H1 (cell line): Measurements from ENCODE around the gene HOATZ. TPM values are rescaled to one million over a fixed set of nuclear protein-coding genes. Genes with fewer than 3 reads are reported as not detected.

Experiments
- ATF3 ChIP-seq: IDR thresholded peaks from 2 replicates; pipeline ENCODE4 v1.6.1; 2011; ENCODE audit warnings: low read depth, mild to moderate bottlenecking, low read length; ENCODE audit not compliant: insufficient read depth
- BRCA1 ChIP-seq: IDR thresholded peaks from 2 replicates; pipeline ENCODE4 v1.6.1; 2012; ENCODE audit warnings: low read depth, low read length, improper control_type of control experiment
- CBX8 ChIP-seq: fragments of 300-800, 300-1000 bp; sonication (generic); IDR thresholded peaks from 2 replicates; pipeline ENCODE4 v1.7.1; 2016; ENCODE audit warnings: low read depth, low read length, borderline replicate concordance
- CREB1 ChIP-seq: IDR thresholded peaks from 2 replicates; pipeline ENCODE4 v1.6.1; 2012; ENCODE audit warnings: inconsistent platforms
- CTBP2 ChIP-seq: IDR thresholded peaks from 2 replicates; pipeline ENCODE4 v1.7.0; 2011; ENCODE audit warnings: borderline replicate concordance, mild to moderate bottlenecking, moderate library complexity, mixed read lengths, low read length; ENCODE audit not compliant: insufficient read depth, insufficient read length
- EZH2 ChIP-seq: fragments of 200-600 bp; sonication (generic); IDR thresholded peaks from 2 replicates; pipeline ENCODE4 v1.7.1; 2012; ENCODE audit warnings: low read depth, mild to moderate bottlenecking, moderate library complexity, low read length, inconsistent platforms; ENCODE audit not compliant: severe bottlenecking
- FOSL1 ChIP-seq: IDR thresholded peaks from 2 replicates; pipeline ENCODE4 v1.6.1; 2011; ENCODE audit warnings: mild to moderate bottlenecking, low read depth, low read length, moderate library complexity; ENCODE audit not compliant: insufficient read depth
- JUN ChIP-seq: IDR thresholded peaks from 2 replicates; pipeline ENCODE4 v1.6.1; 2011; ENCODE audit warnings: low read depth, mild to moderate bottlenecking, improper control_type of control experiment, low read length
- KDM1A ChIP-seq: fragments of 200-600, 300-600 bp; sonication (generic); IDR thresholded peaks from 2 replicates; pipeline ENCODE4 v1.7.1; 2016; ENCODE audit warnings: mild to moderate bottlenecking, low read length, borderline replicate concordance
- KDM5A ChIP-seq: fragments of 200-600 bp; IDR thresholded peaks from 2 replicates; pipeline ENCODE4 v1.7.1; 2012; ENCODE audit warnings: mild to moderate bottlenecking, low read length, inconsistent platforms, mixed read lengths
- NANOG ChIP-seq: IDR thresholded peaks from 2 replicates; pipeline ENCODE4 v1.6.1; 2011; ENCODE audit warnings: low read length, low read depth, mild to moderate bottlenecking, inconsistent platforms; ENCODE audit not compliant: insufficient read depth, poor library complexity, severe bottlenecking
- NRF1 ChIP-seq: IDR thresholded peaks from 2 replicates; pipeline ENCODE4 v1.6.1; 2011; ENCODE audit warnings: mild to moderate bottlenecking, low read depth, low read length, improper control_type of control experiment
- POLR2AphosphoS5 ChIP-seq: IDR thresholded peaks from 2 replicates; pipeline ENCODE4 v1.6.1; 2011; ENCODE audit warnings: low read depth, low read length
- RAD21 ChIP-seq, 2 experiments: IDR thresholded peaks in 1 of 2; conservative IDR thresholded peaks in 1 of 2; 2 replicates each; pipeline ENCODE4 v1.6.1; 2011; ENCODE audit warnings: low read depth in 2 of 2, low read length in 2 of 2, improper control_type of control experiment in 1 of 2, inconsistent platforms in 1 of 2, mild to moderate bottlenecking in 1 of 2, moderate library complexity in 1 of 2
- RBBP5 ChIP-seq: IDR thresholded peaks from 2 replicates; pipeline ENCODE4 v1.7.1; 2012; ENCODE audit warnings: low read depth, mild to moderate bottlenecking, inconsistent platforms, low read length, moderate library complexity, borderline replicate concordance
- RXRA ChIP-seq: IDR thresholded peaks from 2 replicates; pipeline ENCODE4 v1.6.1; 2011; ENCODE audit warnings: low read depth, mild to moderate bottlenecking, low read length, moderate library complexity; ENCODE audit not compliant: insufficient read depth
- SAP30 ChIP-seq: fragments of 300-600 bp; sonication (generic); IDR thresholded peaks from 2 replicates; pipeline ENCODE4 v1.7.1; 2012; ENCODE audit warnings: low read length, moderate library complexity, mild to moderate bottlenecking, inconsistent platforms; ENCODE audit not compliant: insufficient read depth, insufficient replicate concordance
- SIRT6 ChIP-seq: IDR thresholded peaks from one replicate; pipeline ENCODE4 v1.7.1; 2012; ENCODE audit warnings: low read length, inconsistent platforms
- SIX5 ChIP-seq: IDR thresholded peaks from 2 replicates; pipeline ENCODE4 v1.6.1; 2011; ENCODE audit warnings: mild to moderate bottlenecking, low read depth, low read length
- SP1 ChIP-seq: IDR thresholded peaks from 2 replicates; pipeline ENCODE4 v1.6.1; 2011; ENCODE audit warnings: low read depth, low read length
- SP2 ChIP-seq: IDR thresholded peaks from 2 replicates; pipeline ENCODE4 v1.6.1; 2012; ENCODE audit warnings: mild to moderate bottlenecking, low read length, inconsistent platforms
- TAF7 ChIP-seq: optimal IDR thresholded peaks from 2 replicates; pipeline ENCODE3; 2011; ENCODE audit warnings: low read depth, mild to moderate bottlenecking, inconsistent platforms, low read length, moderate library complexity, borderline replicate concordance
- TEAD4 ChIP-seq: IDR thresholded peaks from 2 replicates; pipeline ENCODE4 v1.6.1; 2012; ENCODE audit warnings: low read depth, low read length, inconsistent platforms, mixed read lengths
- ZNF274 ChIP-seq: IDR thresholded peaks from 2 replicates; pipeline ENCODE4 v1.7.0; 2012; ENCODE audit warnings: low read length, borderline replicate concordance; ENCODE audit errors: extremely low read depth
- polyA plus RNA-seq, 7 experiments: library from polyadenylated mRNA; depleted of rRNA in 3 of 7; stranded (reverse) in 5 of 7; unstranded in 2 of 7; fragments of >200 nt in 5 of 7; fragments of 200-250 nt in 2 of 7; gene quantifications; 1 replicate in 5 of 7; 2 replicates in 1 of 7; 4 replicates in 1 of 7; pipeline versions ENCODE4 v1.2.1 to v1.2.3, GENCODE V29; 2011 to 2013; ENCODE audit warnings: missing spikeins in 2 of 7, mixed read lengths in 2 of 7
- total RNA-seq: library from RNA; stranded (reverse); fragmentation: NEBNext Ultra II Directional; extraction: Animal tissue kit (Norgen Biotek cat#: 25700); gene quantifications from 2 replicates; pipeline ENCODE4 v1.2.1, GENCODE V29; 2021

The HOATZ gene
- total and polyA plus RNA-seq, 2 of the 8 experiments (the other 6 are each of a cell fraction or from before 2014, with no cell fraction given) = not detected

GRCh38 chr11:111540114-111540936, 25.7 kb downstream of the HOATZ start, which contains the start of gene LAYN (continued):
- no peak for TF ChIP-seq NRF1
- TF ChIP-seq EZH2 = peak; percentile 36
- peak; percentile 55 for TF ChIP-seq RBBP5
- TF ChIP-seq FOSL1 = no peak
- TF ChIP-seq SP1 = no peak
- TF ChIP-seq BRCA1 = no peak
- TF ChIP-seq NANOG = no peak
- no peak for TF ChIP-seq ZNF274
- no peak for TF ChIP-seq TAF7
- TF ChIP-seq TEAD4 = no peak
- TF ChIP-seq CBX8 = no peak
- no peak for TF ChIP-seq SP2
- TF ChIP-seq ATF3 = no peak
- no peak for TF ChIP-seq SIRT6
- no peak for TF ChIP-seq SIX5
- TF ChIP-seq CTBP2 = no peak
- no peak for TF ChIP-seq KDM1A
- no peak for TF ChIP-seq SAP30
- TF ChIP-seq JUN = no peak
- TF ChIP-seq CREB1 = peak; percentile 50
- TF ChIP-seq KDM5A = no peak
- TF ChIP-seq RXRA = no peak
- no peak for TF ChIP-seq RAD21 (IDR thresholded peaks at IDR 0.05 in 1 of 2, conservative IDR thresholded peaks at IDR 0.05 in 1 of 2; ENCODE audit: low read depth in 2 of 2, low read length in 2 of 2)
- no peak for TF ChIP-seq POLR2AphosphoS5
